ENCODE results near the gene EXT2.

The EXT2 gene

DNA sequence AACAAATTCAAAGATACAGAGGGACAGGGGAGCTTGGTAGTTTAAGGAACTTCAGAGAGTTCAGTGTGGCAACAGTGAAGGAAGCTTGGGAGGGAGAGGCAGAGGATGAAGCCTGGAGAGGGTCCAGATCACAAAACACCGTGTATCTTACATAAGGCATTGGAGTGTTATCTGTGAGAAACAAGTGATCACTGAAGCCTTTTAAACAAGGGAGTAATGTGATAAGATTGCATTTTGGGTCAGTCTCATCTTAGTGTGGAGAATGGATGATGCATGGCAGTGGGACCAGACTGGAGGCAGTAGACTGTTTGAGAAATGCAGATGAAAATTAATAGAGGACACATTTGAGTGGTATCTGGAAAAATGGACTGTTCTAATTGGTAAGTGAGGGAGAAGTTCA, 79.4 kb downstream of the EXT2 start:
- no peak for DNase-seq

GRCh38 chr11:44176546-44177213, 81.2 kb downstream of the EXT2 start:
- no peak for DNase-seq

GRCh38 chr11:44177905-44178304, 82.4 kb downstream of the EXT2 start:
- no peak for DNase-seq

- DNase-seq, result no peak
Observed at GRCh38 chr11:44178381-44178780, 82.9 kb downstream of the EXT2 start.

DNA sequence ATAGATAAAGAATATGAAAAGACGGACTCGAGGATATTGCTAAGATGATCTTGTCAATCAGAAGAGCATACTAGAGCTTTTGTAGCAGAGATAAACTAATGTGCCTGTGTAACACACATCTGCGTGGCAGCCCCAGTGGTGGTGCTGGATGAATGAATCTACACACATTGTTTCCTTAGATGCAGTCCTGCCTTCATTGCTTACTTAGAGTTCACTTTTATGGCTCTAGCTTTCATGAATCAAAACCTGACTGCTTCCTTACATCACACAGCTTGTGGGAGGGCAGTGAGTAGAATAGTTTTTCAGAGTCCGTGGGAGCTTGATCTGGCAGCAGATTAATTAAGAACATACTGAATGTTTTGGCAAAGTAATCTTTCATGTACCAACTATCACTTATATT, 83.7 kb downstream of the EXT2 start:
- no peak for DNase-seq

DNA sequence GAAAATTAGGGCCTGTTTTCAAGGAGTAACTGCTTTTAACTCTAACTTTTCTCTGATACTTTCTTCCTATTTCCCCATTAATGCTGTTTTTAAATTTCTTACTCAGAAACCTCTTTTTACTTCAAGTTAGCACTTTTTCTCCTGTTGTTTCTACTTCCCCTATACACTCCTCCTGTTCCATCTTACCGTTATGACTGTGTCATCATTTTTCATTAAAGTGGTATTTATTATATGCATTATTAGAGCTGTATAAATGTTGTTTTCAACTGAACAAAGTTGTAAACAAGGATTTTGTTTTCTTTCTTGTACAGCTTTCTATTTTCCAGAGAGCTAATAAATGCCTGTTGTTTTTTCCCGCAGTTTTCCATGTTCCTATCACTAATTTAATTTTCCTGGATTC, 84.6 kb downstream of the EXT2 start:
- no peak for DNase-seq

- no peak for DNase-seq
Observed at GRCh38 chr11:44185522-44185921, 90.0 kb downstream of the EXT2 start.

- no peak for DNase-seq
Observed at GRCh38 chr11:44186321-44186930, 90.9 kb downstream of the EXT2 start.

DNA sequence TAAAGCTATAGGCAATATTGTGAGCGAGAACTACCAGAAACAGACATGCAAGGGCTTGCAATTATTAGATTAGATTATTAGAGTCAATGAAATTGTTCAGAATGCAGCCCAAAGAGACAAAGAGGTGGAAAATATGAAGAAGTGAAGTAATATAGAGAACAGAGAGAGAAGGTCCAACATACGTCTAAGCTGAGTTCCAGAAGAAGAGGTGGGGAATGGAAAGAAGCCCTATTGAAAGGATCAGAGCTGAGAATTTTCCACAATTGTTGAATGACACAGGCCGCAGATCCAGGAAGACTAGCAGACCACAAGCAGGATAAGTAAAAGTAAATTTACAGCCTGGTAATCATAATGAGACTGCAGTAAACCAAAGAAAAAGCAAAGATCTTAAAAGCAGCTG, 93.2 kb downstream of the EXT2 start:
- no peak for DNase-seq

DNA sequence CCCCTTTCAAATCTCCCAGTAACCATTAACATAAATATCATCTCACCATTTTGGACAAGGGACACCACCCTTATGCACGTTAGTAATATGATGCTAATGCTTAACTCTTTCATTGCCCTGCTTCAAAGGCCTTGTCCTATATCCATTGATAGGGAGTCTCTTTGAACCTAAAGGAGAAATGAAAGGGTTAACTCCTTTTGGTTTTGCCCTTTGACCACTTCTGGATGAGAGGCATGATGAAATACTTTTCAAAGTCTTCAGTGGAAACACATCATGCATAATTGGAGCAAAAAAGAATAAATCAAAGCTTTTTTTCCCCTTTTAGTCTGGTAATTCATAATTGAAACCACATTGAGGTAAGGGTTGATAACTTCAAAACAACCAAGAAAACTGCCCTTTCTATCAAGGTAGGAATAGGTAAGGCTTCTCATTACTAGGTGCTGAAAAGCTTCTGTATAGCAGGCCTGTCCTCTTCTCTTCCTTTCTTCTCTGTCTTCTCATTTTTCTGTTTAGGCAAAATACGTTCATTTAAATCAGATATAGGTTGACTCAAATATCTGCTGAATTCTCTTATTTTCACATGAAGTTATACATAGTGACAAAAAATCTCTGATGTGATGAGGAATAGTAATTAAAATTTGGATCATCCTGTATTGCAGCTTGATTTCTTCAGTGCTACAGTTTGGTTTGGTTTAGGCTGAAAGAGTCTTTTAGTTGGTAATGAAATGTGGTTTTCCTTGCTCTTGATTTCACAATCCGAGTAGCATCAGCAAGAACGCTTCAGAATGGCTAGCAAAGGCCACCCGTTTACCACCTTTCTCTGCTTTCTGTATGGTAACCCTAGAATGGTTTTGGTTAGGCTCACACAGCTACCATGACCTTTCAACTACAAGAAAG, 94.8 kb downstream of the EXT2 start:
- DNase-seq, result no peak

GRCh38 chr11:44190883-44191230, 95.4 kb downstream of the EXT2 start:
- no peak for DNase-seq

DNA sequence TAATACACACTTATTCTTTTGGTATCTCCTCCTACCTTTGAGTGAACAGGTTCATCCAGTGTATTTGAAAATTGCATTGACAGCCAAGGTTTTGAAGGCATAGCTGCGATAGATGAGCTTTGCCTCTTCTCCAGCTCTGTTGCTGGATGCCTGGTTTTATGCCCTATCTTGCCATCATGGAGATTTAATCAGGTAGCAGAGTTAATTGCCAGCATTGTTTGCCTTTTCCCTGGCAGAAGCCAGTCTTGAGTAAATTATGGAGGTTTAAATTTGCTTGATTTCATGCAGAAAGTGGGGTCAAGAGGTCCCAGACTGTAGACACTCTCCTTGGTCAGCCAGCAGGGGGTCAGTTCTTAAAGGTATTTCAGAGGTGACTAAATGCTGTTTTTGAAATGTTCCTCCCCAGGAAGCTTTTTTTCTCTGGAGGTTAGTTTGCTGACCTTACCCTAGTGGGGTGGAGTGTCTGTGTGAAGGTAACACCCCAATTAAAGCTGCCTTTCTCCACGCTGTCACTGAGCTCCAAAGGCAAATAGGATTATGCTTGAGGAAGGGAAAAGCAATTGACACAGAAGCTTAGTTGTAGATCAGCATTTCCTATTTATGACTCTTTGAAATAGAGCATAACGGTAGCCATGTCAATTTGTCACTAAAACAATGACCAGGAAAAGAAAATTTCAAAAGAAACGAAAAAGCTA, 96.0 kb downstream of the EXT2 start:
- DNase-seq, result no peak

GRCh38 chr11:44192017-44192385, 96.5 kb downstream of the EXT2 start:
- DNase-seq, result no peak

- DNase-seq, result no peak
Observed at GRCh38 chr11:44192462-44193100, 97.1 kb downstream of the EXT2 start.

DNA sequence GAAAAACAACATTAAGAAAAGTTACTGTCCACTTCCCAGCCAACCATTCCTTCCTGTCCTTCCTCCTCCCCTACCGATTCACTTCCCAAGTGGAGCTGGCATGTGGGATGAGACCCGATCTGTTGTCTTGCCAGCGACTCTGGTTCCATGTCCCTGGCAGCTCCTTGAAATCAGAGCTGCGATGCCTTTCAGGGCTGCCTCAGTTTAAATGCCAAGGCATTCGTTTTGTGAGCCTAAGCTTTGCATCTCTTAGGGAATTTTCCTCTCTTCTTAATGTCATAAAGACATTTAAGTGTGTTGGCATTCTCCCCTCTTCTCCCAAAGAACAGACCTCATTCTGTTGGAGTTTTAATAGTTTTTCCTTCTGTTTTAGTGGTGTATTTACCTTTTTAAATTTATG, 98.4 kb downstream of the EXT2 start:
- DNase-seq, result no peak

- no peak for DNase-seq
Observed at GRCh38 chr11:44198146-44198724, 102.8 kb downstream of the EXT2 start.

DNA sequence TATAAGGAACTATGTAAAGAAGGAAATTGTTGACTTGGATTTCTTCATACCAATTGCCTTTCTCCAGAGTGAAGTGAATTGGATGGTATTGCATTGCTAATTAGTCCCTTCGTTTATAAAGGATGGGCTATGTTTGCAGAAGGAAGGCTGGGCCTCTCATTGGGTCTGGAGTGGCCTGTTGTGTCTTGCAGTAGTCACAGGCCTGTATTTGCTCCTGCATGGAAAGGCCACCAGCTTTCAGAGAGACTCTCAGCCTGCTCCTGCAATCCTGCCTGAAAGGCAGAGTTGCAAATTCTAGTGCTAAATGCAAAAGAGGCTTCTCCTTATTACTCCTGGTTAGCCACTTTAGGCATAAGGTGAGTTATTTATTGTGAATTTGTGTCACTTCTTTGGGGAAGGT, 103.8 kb downstream of the EXT2 start:
- DNase-seq, result no peak

DNA sequence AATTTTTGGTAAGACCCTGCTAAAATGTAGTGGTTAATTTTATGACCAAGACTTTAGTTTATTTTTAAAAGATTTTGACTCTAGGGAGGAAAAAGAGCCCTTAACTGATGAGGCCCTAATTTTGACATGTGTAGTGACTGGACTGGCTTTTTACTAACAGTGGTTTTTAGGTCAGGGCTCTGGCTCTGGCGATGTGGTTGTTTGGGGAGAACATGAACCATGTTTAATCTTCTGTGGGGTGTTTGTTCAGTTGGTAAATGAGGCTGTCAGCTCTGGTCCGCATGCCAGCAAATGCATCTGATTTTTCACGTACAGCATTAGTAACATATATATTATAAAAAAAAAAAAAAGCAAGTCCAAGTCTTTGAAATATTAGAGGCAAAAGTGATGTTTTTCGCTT, 104.3 kb downstream of the EXT2 start:
- DNase-seq, result no peak

- no peak for DNase-seq
Observed at GRCh38 chr11:44203270-44204043, 108.0 kb downstream of the EXT2 start.

GRCh38 chr11:44205352-44205751, 109.9 kb downstream of the EXT2 start:
- no peak for DNase-seq

DNA sequence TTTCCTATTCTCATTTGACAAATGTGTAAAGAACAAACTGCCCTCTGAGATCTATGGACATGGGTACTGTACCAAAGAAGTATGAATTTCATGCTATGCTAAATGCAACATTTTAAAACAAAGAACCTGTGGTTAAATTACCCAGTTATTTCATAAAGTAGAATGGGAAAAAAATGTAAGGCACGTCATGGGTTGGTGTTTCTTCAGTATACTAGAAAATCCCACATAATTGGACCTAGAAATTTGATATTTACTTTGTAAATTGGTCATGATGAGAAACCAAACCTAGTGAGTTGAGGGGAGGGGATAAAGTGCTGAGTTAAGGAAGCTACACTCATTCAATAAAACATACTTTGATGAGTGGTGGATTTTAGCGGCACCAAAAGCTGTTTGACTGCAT, 110.4 kb downstream of the EXT2 start:
- no peak for DNase-seq

- DNase-seq, result no peak
Observed at GRCh38 chr11:44207292-44207691, 111.8 kb downstream of the EXT2 start.

All from stimulated activated CD4-positive, alpha-beta T cell treated with anti-CD3 and anti-CD28 coated beads, Interleukin-4, amount 100 ng/mL, for 1 hour (primary cell).